PFSK-1 (cell line): Measurements from ENCODE around the gene ATAT1.

Source experiments
- FOXP2 ChIP-seq: optimal IDR thresholded peaks from 2 replicates; pipeline ENCODE3; 2011; ENCODE audit warnings: borderline replicate concordance, control low read depth, inconsistent platforms; ENCODE audit not compliant: insufficient read depth; ENCODE audit errors: extremely low read length, extremely low read depth
- POLR2AphosphoS5 ChIP-seq: IDR thresholded peaks from 2 replicates; pipeline ENCODE4 v1.6.1; 2012; ENCODE audit warnings: low read depth, mild to moderate bottlenecking, control low read depth, low read length, moderate library complexity
- REST ChIP-seq, 2 experiments: IDR thresholded peaks; 2 replicates each; pipeline versions ENCODE4 v1.6.1 to v1.8.0; 2011 to 2012; ENCODE audit warnings: low read depth in 2 of 2, low read length in 2 of 2, control low read depth in 1 of 2, inconsistent platforms in 1 of 2, mild to moderate bottlenecking in 1 of 2, moderate library complexity in 1 of 2; ENCODE audit not compliant: insufficient read depth in 1 of 2
- SIN3A ChIP-seq: IDR thresholded peaks from 2 replicates; pipeline ENCODE4 v1.6.1; 2012; ENCODE audit warnings: mild to moderate bottlenecking, low read length, moderate library complexity, borderline replicate concordance; ENCODE audit not compliant: insufficient read depth
- TAF1 ChIP-seq: IDR thresholded peaks from 2 replicates; pipeline ENCODE4 v1.6.1; 2012; ENCODE audit warnings: low read length, control low read depth, borderline replicate concordance; ENCODE audit not compliant: insufficient read depth

The ATAT1 gene

GRCh38 chr6:30635834-30636233 lies 9.2 kb downstream of the ATAT1 start:
- TF ChIP-seq TAF1 (no peak), REST (IDR thresholded peaks at IDR 0.05; ENCODE audit: insufficient read depth in 1 of 2, low read depth in 2 of 2, low read length in 2 of 2) (no peak), POLR2AphosphoS5 (no peak), SIN3A (no peak), FOXP2 (no peak)

GRCh38 chr6:30640481-30640880 lies 13.8 kb downstream of the ATAT1 start:
- TF ChIP-seq TAF1: no peak
- no peak for TF ChIP-seq FOXP2
- no peak for TF ChIP-seq SIN3A
- no peak for TF ChIP-seq POLR2AphosphoS5
- no peak for TF ChIP-seq REST (IDR thresholded peaks at IDR 0.05; ENCODE audit: insufficient read depth in 1 of 2, low read depth in 2 of 2, low read length in 2 of 2)

GRCh38 chr6:30641048-30641447 lies 14.4 kb downstream of the ATAT1 start:
- no peak for TF ChIP-seq SIN3A
- no peak for TF ChIP-seq REST (IDR thresholded peaks at IDR 0.05; ENCODE audit: insufficient read depth in 1 of 2, low read depth in 2 of 2, low read length in 2 of 2)
- no peak for TF ChIP-seq FOXP2
- TF ChIP-seq TAF1: no peak
- no peak for TF ChIP-seq POLR2AphosphoS5

GRCh38 chr6:30643656-30644055 lies 17.0 kb downstream of the ATAT1 start:
- TF ChIP-seq SIN3A (no peak), REST (IDR thresholded peaks at IDR 0.05; ENCODE audit: insufficient read depth in 1 of 2, low read depth in 2 of 2, low read length in 2 of 2) (no peak), FOXP2 (no peak), TAF1 (no peak), POLR2AphosphoS5 (no peak)

GRCh38 chr6:30644769-30645168 lies 18.1 kb downstream of the ATAT1 start:
- TF ChIP-seq SIN3A: no peak
- TF ChIP-seq FOXP2: no peak
- no peak for TF ChIP-seq TAF1
- no peak for TF ChIP-seq POLR2AphosphoS5
- TF ChIP-seq REST (IDR thresholded peaks at IDR 0.05; ENCODE audit: insufficient read depth in 1 of 2, low read depth in 2 of 2, low read length in 2 of 2): no peak
